HEK293 (cell line): ENCODE results near the gene RPUSD4.

Experiments used
- CTCF ChIA-PET: fragments of 350-600 bp; formaldehyde crosslinking; extraction: SDS; loops from one replicate; lab custom pipeline; 2021; ENCODE audit warnings: antibody characterized with exemption; lab: Yijun Ruan, JAX
- POLR2A ChIA-PET: fragments of 300-600 bp; formaldehyde crosslinking; extraction: SDS; loops from one replicate; lab custom pipeline; 2020; ENCODE audit warnings: antibody characterized with exemption, inconsistent platforms; lab: Yijun Ruan, JAX
- H3K27ac ChIP-seq: fragments of 200-500 bp; sonication (Bioruptor generic); 2 replicates; pipeline ENCODE4 v1.5.1; 2014; ENCODE audit warnings: low read depth, low read length, control low read depth, inconsistent platforms; ENCODE audit errors: extremely low read depth
- H3K36me3 ChIP-seq, 2 experiments: fragments of 200-500 bp in 1 of 2; sonication (Bioruptor generic) in 1 of 2; 1 replicate in 1 of 2; 2 replicates in 1 of 2; pipeline ENCODE4 v1.5.1; 2014 to 2017; ENCODE audit warnings: inconsistent platforms in 2 of 2, low read length in 2 of 2; ENCODE audit not compliant: control insufficient read depth in 2 of 2, insufficient read depth in 1 of 2
- H3K4me1 ChIP-seq: fragments of 200-500 bp; sonication (Bioruptor generic); 2 replicates; pipeline ENCODE4 v1.5.1; 2014; ENCODE audit warnings: mild to moderate bottlenecking, low read length, inconsistent platforms; ENCODE audit not compliant: control insufficient read depth, insufficient read depth
- H3K4me3 ChIP-seq: 2 replicates; pipeline ENCODE4 v1.5.1; 2011; ENCODE audit warnings: low read depth, mild to moderate bottlenecking, control low read depth, low read length, moderate library complexity
- H3K9me3 ChIP-seq: fragments of 200-500 bp; sonication (Bioruptor generic); 2 replicates; pipeline ENCODE4 v1.5.1; 2014; ENCODE audit warnings: low read depth, low read length, inconsistent platforms; ENCODE audit not compliant: control insufficient read depth, insufficient read depth
- GLI4 ChIP-seq: fragments of 450-650 bp; formaldehyde crosslinking; IDR thresholded peaks from 2 replicates; pipeline ENCODE4 v1.5.1; 2016; ENCODE audit warnings: missing biosample characterization, missing genetic modification characterization
- PRDM1 ChIP-seq: fragments of 450-650 bp; formaldehyde crosslinking; IDR thresholded peaks from 2 replicates; pipeline ENCODE4; 2016; ENCODE audit warnings: missing biosample characterization, missing genetic modification characterization
- REPIN1 ChIP-seq: fragments of 450-650 bp; formaldehyde crosslinking; IDR thresholded peaks from 2 replicates; pipeline ENCODE4 v1.5.1; 2017; ENCODE audit warnings: missing biosample characterization, missing genetic modification characterization, low read depth
- ZNF16 ChIP-seq: fragments of 450-650 bp; formaldehyde crosslinking; IDR thresholded peaks from 2 replicates; pipeline ENCODE4 v1.5.1; 2016; ENCODE audit warnings: low read depth, missing biosample characterization, missing genetic modification characterization
- ZNF335 ChIP-seq: fragments of 450-650 bp; formaldehyde crosslinking; conservative IDR thresholded peaks from 2 replicates; pipeline ENCODE4 v1.5.1; 2016; ENCODE audit warnings: missing biosample characterization, missing genetic modification characterization
- ZNF624 ChIP-seq: fragments of 450-650 bp; formaldehyde crosslinking; IDR thresholded peaks from 2 replicates; pipeline ENCODE4 v1.5.1; 2017; ENCODE audit warnings: missing biosample characterization, missing genetic modification characterization
- ZNF777 ChIP-seq: fragments of 450-650 bp; formaldehyde crosslinking; IDR thresholded peaks from 2 replicates; pipeline ENCODE4 v1.5.1; 2017; ENCODE audit warnings: missing biosample characterization, missing genetic modification characterization, borderline replicate concordance
- ZNF837 ChIP-seq: fragments of 450-650 bp; formaldehyde crosslinking; IDR thresholded peaks from 2 replicates; pipeline ENCODE4 v1.5.1; 2016; ENCODE audit warnings: missing biosample characterization, missing genetic modification characterization
- TF ChIP-seq, protein P1 (sequence below): sonication (generic); formaldehyde crosslinking; IDR thresholded peaks from 2 replicates; pipeline ENCODE4 v1.8.1; 2022; ENCODE audit warnings: mild to moderate bottlenecking, moderate library complexity, missing genetic modification reagents
- TF ChIP-seq, protein P2 (sequence below): fragments of 450-650 bp; formaldehyde crosslinking; conservative IDR thresholded peaks from 2 replicates; pipeline ENCODE4 v1.5.1; 2016; ENCODE audit warnings: low read depth, missing biosample characterization, missing genetic modification characterization
- TF ChIP-seq, protein P3 (sequence below): fragments of 450-650 bp; formaldehyde crosslinking; IDR thresholded peaks from 2 replicates; pipeline ENCODE4 v1.5.1; 2016; ENCODE audit warnings: missing biosample characterization, missing genetic modification characterization
- TF ChIP-seq, protein P4 (sequence below): fragments of 450-650 bp; formaldehyde crosslinking; IDR thresholded peaks from 2 replicates; pipeline ENCODE4 v1.5.1; 2016; ENCODE audit warnings: missing biosample characterization, missing genetic modification characterization
- TF ChIP-seq, protein P5 (sequence below): fragments of 450-650 bp; formaldehyde crosslinking; IDR thresholded peaks from 2 replicates; pipeline ENCODE4 v1.5.1; 2016; ENCODE audit warnings: missing biosample characterization, missing genetic modification characterization, low read depth

RPUSD4 gene

DNA sequence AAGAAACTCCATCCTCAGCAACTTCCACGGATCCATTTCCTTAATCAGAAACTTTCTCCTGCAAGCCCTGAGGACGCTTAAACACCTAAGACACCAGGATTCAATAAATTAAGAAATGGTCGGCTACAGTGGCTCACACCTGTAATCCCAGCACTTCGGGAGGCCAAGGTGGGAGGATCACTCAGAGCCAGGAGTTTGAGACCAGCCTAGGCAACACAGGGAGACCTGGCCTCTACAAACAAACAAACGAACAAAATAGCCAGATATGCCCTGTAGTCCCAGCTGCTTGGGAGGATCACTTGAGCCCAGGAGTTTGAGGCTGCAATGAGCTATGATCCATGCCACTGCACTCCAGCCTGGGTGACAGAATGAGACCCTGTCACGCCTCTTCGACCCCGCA lies 46.7 kb downstream of the RPUSD4 start (continued):
- TF ChIP-seq GLI4: no peak
- no peak for TF ChIP-seq PRDM1 (tag by site-specific recombination)

DNA sequence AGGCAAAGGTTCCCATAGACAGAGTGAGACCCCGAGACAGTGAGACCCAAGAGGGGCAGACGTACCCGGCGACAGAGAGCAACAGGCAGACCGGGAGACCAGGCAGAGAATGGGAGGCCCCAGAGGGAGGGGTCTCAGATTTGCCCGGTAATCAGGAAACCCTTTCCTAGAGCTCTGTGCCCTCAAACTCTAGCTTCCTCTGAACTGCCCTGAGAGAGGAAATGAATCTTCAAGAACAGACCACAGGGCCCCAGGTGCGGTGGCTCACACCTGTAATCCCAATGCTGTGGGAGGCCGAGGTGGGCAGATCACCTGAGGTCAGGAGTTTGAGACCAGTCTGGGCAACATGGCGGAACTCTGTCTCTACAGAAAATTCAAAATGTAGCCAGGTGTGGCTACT lies 47.7 kb downstream of the RPUSD4 start:
- H3K9me3 ChIP-seq: no peaks in the 10 kb centered on the region
- POLR2A ChIA-PET: no interaction called here
- CTCF ChIA-PET: no interaction called here
- H3K4me3 ChIP-seq: no peak overlapping the region
- H3K4me1 ChIP-seq: no peaks in the 10 kb centered on the region
- no peak overlapping the region for H3K27ac ChIP-seq
- TF ChIP-seq ZNF777 (tag by site-specific recombination): no peak
- TF ChIP-seq REPIN1: no peak
- TF ChIP-seq ZNF624 (tag by site-specific recombination): no peak
- TF ChIP-seq, protein P1, sequence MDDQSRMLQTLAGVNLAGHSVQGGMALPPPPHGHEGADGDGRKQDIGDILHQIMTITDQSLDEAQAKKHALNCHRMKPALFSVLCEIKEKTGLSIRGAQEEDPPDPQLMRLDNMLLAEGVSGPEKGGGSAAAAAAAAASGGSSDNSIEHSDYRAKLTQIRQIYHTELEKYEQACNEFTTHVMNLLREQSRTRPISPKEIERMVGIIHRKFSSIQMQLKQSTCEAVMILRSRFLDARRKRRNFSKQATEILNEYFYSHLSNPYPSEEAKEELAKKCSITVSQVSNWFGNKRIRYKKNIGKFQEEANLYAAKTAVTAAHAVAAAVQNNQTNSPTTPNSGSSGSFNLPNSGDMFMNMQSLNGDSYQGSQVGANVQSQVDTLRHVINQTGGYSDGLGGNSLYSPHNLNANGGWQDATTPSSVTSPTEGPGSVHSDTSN (CRISPR knock-in tag): no peak
- TF ChIP-seq, protein P2, sequence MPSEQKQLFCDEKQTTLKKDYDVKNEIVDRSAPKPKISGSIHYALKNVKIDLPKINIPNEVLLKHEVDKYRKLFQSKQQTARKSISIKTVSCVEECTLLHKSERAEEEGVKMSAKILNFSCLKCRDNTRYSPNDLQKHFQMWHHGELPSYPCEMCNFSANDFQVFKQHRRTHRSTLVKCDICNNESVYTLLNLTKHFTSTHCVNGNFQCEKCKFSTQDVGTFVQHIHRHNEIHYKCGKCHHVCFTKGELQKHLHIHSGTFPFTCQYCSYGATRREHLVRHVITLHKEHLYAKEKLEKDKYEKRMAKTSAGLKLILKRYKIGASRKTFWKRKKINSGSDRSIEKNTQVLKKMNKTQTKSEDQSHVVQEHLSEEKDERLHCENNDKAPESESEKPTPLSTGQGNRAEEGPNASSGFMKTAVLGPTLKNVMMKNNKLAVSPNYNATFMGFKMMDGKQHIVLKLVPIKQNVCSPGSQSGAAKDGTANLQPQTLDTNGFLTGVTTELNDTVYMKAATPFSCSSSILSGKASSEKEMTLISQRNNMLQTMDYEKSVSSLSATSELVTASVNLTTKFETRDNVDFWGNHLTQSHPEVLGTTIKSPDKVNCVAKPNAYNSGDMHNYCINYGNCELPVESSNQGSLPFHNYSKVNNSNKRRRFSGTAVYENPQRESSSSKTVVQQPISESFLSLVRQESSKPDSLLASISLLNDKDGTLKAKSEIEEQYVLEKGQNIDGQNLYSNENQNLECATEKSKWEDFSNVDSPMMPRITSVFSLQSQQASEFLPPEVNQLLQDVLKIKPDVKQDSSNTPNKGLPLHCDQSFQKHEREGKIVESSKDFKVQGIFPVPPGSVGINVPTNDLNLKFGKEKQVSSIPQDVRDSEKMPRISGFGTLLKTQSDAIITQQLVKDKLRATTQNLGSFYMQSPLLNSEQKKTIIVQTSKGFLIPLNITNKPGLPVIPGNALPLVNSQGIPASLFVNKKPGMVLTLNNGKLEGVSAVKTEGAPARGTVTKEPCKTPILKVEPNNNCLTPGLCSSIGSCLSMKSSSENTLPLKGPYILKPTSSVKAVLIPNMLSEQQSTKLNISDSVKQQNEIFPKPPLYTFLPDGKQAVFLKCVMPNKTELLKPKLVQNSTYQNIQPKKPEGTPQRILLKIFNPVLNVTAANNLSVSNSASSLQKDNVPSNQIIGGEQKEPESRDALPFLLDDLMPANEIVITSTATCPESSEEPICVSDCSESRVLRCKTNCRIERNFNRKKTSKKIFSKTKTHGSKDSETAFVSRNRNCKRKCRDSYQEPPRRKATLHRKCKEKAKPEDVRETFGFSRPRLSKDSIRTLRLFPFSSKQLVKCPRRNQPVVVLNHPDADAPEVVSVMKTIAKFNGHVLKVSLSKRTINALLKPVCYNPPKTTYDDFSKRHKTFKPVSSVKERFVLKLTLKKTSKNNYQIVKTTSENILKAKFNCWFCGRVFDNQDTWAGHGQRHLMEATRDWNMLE (tag by site-specific recombination): no peak
- TF ChIP-seq, protein P3, sequence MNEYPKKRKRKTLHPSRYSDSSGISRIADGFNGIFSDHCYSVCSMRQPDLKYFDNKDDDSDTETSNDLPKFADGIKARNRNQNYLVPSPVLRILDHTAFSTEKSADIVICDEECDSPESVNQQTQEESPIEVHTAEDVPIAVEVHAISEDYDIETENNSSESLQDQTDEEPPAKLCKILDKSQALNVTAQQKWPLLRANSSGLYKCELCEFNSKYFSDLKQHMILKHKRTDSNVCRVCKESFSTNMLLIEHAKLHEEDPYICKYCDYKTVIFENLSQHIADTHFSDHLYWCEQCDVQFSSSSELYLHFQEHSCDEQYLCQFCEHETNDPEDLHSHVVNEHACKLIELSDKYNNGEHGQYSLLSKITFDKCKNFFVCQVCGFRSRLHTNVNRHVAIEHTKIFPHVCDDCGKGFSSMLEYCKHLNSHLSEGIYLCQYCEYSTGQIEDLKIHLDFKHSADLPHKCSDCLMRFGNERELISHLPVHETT (tag by site-specific recombination): no peak
- no peaks in the 10 kb centered on the region for H3K36me3 ChIP-seq

DNA sequence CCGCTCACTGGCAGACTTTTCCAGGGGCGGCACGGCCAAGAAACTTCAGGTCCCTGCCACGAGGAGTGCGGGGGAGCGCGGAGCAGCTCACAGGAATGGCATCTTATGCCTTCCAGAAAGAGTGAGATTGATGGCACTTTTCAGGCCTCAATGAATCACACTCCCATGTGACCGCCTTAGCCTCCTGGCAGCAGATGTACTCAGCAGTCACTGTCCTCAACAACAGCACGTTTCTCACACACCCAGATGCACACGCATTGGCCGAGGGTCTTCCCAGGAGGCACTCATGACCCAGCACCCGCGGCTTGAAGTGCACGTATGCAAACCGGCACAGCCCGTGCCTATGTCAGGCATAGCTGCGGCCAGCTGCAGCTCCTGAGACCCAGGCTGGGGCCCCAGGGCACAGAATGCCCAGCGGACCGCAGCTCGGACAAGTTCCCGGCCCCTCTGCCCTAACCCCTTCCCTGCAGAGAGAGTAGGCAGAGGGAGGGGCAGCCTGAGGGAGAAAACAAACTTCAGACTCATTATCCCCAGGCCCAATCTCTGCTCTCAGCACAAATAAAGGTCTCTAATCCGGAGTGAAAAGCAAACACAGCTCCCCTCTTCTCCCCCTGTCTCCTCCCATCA lies 48.3 kb downstream of the RPUSD4 start:
- Histone ChIP-seq H3K27ac (no peak overlapping the region), H3K4me1 (no peaks in the 10 kb centered on the region), H3K9me3 (no peaks in the 10 kb centered on the region), H3K36me3 (no peaks in the 10 kb centered on the region), H3K4me3 (no peak overlapping the region)
- POLR2A ChIA-PET: no interaction called here
- TF ChIP-seq ZNF335 (tag by site-specific recombination) (peak; percentile 42), ZNF16 (no peak), GLI4 (no peak), ZNF837 (tag by site-specific recombination) (no peak)
- TF ChIP-seq, protein P4, sequence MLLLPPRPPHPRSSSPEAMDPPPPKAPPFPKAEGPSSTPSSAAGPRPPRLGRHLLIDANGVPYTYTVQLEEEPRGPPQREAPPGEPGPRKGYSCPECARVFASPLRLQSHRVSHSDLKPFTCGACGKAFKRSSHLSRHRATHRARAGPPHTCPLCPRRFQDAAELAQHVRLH (tag by site-specific recombination): no peak
- TF ChIP-seq, protein P5, sequence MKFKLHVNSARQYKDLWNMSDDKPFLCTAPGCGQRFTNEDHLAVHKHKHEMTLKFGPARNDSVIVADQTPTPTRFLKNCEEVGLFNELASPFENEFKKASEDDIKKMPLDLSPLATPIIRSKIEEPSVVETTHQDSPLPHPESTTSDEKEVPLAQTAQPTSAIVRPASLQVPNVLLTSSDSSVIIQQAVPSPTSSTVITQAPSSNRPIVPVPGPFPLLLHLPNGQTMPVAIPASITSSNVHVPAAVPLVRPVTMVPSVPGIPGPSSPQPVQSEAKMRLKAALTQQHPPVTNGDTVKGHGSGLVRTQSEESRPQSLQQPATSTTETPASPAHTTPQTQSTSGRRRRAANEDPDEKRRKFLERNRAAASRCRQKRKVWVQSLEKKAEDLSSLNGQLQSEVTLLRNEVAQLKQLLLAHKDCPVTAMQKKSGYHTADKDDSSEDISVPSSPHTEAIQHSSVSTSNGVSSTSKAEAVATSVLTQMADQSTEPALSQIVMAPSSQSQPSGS (tag by site-specific recombination): no peak
- CTCF ChIA-PET: no interaction called here
